ENCODE data around the gene PLEKHS1. TPM values are rescaled to one million over a fixed set of nuclear protein-coding genes. Genes with fewer than 3 reads are reported as not detected.
"Not testable (repeated sequence)": the region's sequence is repeated elsewhere in the genome, so short reads cannot be mapped to it uniquely, and the experiment has no call there.

PLEKHS1 gene
- total and polyA plus RNA-seq, 10 donors = 0.02 to 0.07 (median 0.03) TPM; not detected in 7

- intact Hi-C loops (cut with DNase I; ENCODE audit: low total_unique reads) = no loop called here
- WGBS, 5 donors = 87 to 100% (median 93%) methylated on average over 1 of the region's 1 CpG
Observed at GRCh38 chr10:113764582-113764981, 13.1 kb downstream of the PLEKHS1 start.

DNA sequence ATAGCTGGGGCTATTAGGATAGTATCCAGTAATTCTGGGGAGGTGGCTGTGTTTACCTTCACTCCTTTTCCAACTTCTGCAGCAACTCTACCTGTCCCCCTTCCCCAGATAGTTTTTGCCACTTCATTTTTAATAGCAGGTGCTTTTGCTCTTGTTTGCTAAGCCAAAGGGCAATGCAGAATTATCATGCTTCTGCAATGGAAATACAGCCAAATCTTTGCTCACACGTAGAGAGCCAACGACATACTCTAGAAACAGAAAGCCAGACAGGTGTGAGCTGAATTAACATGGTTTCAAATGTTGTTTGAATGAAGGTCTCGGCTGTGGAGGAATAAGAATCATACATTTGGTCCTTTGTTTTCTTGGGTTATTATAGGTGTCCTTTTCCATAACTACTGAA, 14.4 kb downstream of the PLEKHS1 start:
- peaks cover 0 to 18% (median 14%) of the 10 kb centered on the region in 8 donors for H3K9me3 ChIP-seq
- no peaks in the 10 kb centered on the region for H3K27me3 ChIP-seq (replicated peaks in 1 of 7)
- 82 to 92% (median 89%) methylated on average over 3 of the region's 3 CpGs for WGBS, 5 donors
- intact Hi-C loops (cut with DNase I; ENCODE audit: low total_unique reads) = no loop called here
- no peak for DNase-seq
- H3K4me1 ChIP-seq = no peaks in the 10 kb centered on the region
- no peak overlapping the region for H3K4me3 ChIP-seq
- no peak overlapping the region for H3K27ac ChIP-seq
- H3K36me3 ChIP-seq = no peaks in the 10 kb centered on the region
- no peak for TF ChIP-seq POLR2AphosphoS5 (IDR thresholded peaks at IDR 0.05)
- TF ChIP-seq CTCF (IDR thresholded peaks at IDR 0.05 in 8 of 11, conservative IDR thresholded peaks at IDR 0.05 in 3 of 11) = no peak
- no peak for TF ChIP-seq POLR2A (IDR thresholded peaks at IDR 0.05)

More at GRCh38 chr10:113764582-113764981, 13.1 kb downstream of the PLEKHS1 start:
- peaks cover 0 to 18% (median 14%) of the 10 kb centered on the region in 8 donors for H3K9me3 ChIP-seq
- no peaks in the 10 kb centered on the region for H3K4me1 ChIP-seq
- H3K27me3 ChIP-seq (replicated peaks in 1 of 7) = no peaks in the 10 kb centered on the region
- H3K36me3 ChIP-seq = no peaks in the 10 kb centered on the region
- DNase-seq = no peak
- H3K27ac ChIP-seq = no peak overlapping the region
- TF ChIP-seq POLR2A (IDR thresholded peaks at IDR 0.05) (no peak), CTCF (IDR thresholded peaks at IDR 0.05 in 8 of 11, conservative IDR thresholded peaks at IDR 0.05 in 3 of 11) (no peak), POLR2AphosphoS5 (IDR thresholded peaks at IDR 0.05) (no peak)
- H3K4me3 ChIP-seq = no peak overlapping the region

GRCh38 chr10:113767222-113767621, 15.7 kb downstream of the PLEKHS1 start:
- no peaks in the 10 kb centered on the region for H3K4me1 ChIP-seq
- peaks cover 0 to 18% (median 14%) of the 10 kb centered on the region in 8 donors for H3K9me3 ChIP-seq
- 58 to 79% (median 70%) methylated on average over 2 of the region's 2 CpGs for WGBS, 5 donors
- H3K4me3 ChIP-seq = no peak overlapping the region
- H3K27me3 ChIP-seq (replicated peaks in 1 of 7) = no peaks in the 10 kb centered on the region
- no peak overlapping the region for H3K27ac ChIP-seq
- DNase-seq = no peak
- H3K36me3 ChIP-seq = no peaks in the 10 kb centered on the region
- TF ChIP-seq POLR2A (IDR thresholded peaks at IDR 0.05) = no peak
- intact Hi-C loops (cut with DNase I; ENCODE audit: low total_unique reads) = no loop called here

DNA sequence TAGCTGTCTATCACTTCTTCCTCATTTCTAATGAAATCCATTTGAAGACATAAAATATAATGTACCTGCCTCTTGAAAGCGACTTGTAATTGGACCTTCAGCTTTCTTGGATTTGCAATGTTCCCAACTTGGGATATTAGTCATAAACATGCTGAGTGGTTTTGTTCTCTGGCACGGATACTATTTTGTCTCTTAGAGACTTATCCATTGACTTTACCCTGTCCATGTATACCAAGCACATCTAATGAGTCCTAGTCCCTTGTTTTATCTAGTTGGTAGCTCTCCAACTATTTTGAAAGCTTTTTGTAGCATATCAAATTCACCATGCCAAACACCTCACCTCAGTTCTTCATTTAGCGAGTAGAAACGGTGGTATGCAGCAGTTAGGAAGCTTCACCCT, 18.9 kb downstream of the PLEKHS1 start:
- H3K27me3 ChIP-seq (replicated peaks in 1 of 7) = no peaks in the 10 kb centered on the region
- DNase-seq = no peak
- intact Hi-C loops (cut with DNase I; ENCODE audit: low total_unique reads) = no loop called here
- no peak overlapping the region for H3K27ac ChIP-seq
- WGBS, 5 donors = 82 to 91% (median 85%) methylated on average over 4 of the region's 4 CpGs
- H3K4me1 ChIP-seq = no peaks in the 10 kb centered on the region
- H3K9me3 ChIP-seq = no peaks in the 10 kb centered on the region
- TF ChIP-seq CTCF (IDR thresholded peaks at IDR 0.05 in 8 of 11, conservative IDR thresholded peaks at IDR 0.05 in 3 of 11) (no peak), POLR2A (IDR thresholded peaks at IDR 0.05) (no peak)
- no peaks in the 10 kb centered on the region for H3K36me3 ChIP-seq
- H3K4me3 ChIP-seq = no peak overlapping the region

- H3K27ac ChIP-seq; intact Hi-C loops (cut with DNase I; ENCODE audit: low total_unique reads); H3K4me3 ChIP-seq; H3K36me3 ChIP-seq; H3K27me3 ChIP-seq (replicated peaks in 1 of 7); H3K9me3 ChIP-seq; DNase-seq; H3K4me1 ChIP-seq: not testable (repeated sequence)
- WGBS, 5 donors = 72 to 90% (median 77%) methylated on average over 3 of the region's 3 CpGs
Observed at GRCh38 chr10:113771131-113771530, 19.6 kb downstream of the PLEKHS1 start.

All from spleen (tissue), 11 donors.